Caco-2 (cell line): ENCODE measurements around the gene IL36B. TPM values are rescaled to one million over a fixed set of nuclear protein-coding genes. Genes with fewer than 3 reads are reported as not detected.

Experiments used
- BruUV-seq: library from RNA; stranded (reverse); fragments of 400-500 nt; replicated peaks from 2 replicates; lab custom pipeline; 2021; lab: Mats Ljungman, UMichigan
- CTCF ChIA-PET: fragments of 300-600 bp; sonication (Branson Sonifier 250); formaldehyde crosslinking; loops from one replicate; lab custom pipeline; 2022; ENCODE audit warnings: antibody characterized with exemption; lab: Charles Lee
- POLR2A ChIA-PET: fragments of 300-600 bp; sonication (Branson Sonifier 250); formaldehyde crosslinking; loops from one replicate; lab custom pipeline; 2022; ENCODE audit warnings: antibody characterized with exemption; lab: Charles Lee
- DNase-seq, 2 experiments: peaks; one replicate each; pipeline versions ENCODE4 v3.0.0 to v3.0.0-alpha.2; 2020 to 2022
- H3K27me3 ChIP-seq: replicated peaks from 2 replicates; pipeline ENCODE4 v1.6.0; 2011; ENCODE audit warnings: low read length; ENCODE audit not compliant: control insufficient read depth, insufficient read depth
- H3K36me3 ChIP-seq: 2 replicates; pipeline ENCODE4 v1.5.1; 2011; ENCODE audit warnings: low read length; ENCODE audit not compliant: control insufficient read depth, insufficient read depth
- H3K4me1 ChIP-seq: fragments of 250-450 bp; sonication (Bioruptor Pico); 2 replicates; pipeline ENCODE4 v1.5.1; 2020; ENCODE audit warnings: mild to moderate bottlenecking
- H3K4me3 ChIP-seq: 2 replicates; pipeline ENCODE4 v1.5.1; 2011; ENCODE audit warnings: low read depth, mild to moderate bottlenecking, control low read depth, low read length
- H3K9me3 ChIP-seq: fragments of 250-450 bp; sonication (Bioruptor Pico); 2 replicates; pipeline ENCODE4 v1.5.1; 2020; ENCODE audit warnings: mild to moderate bottlenecking, moderate library complexity
- H3K27ac Mint-ChIP-seq: one replicate; pipeline ENCODE4 v1.8.0; 2022; ENCODE audit warnings: mixed read lengths; ENCODE audit not compliant: unreplicated experiment
- H3K27me3 Mint-ChIP-seq: one replicate; pipeline ENCODE4 v1.8.0; 2022; ENCODE audit warnings: mixed read lengths; ENCODE audit not compliant: insufficient read depth, unreplicated experiment
- H3K36me3 Mint-ChIP-seq: one replicate; pipeline ENCODE4 v1.8.0; 2022; ENCODE audit warnings: mild to moderate bottlenecking, mixed read lengths; ENCODE audit not compliant: insufficient read depth, unreplicated experiment
- H3K4me1 Mint-ChIP-seq: one replicate; pipeline ENCODE4 v1.8.0; 2022; ENCODE audit warnings: low read depth, mixed read lengths; ENCODE audit not compliant: unreplicated experiment
- H3K4me3 Mint-ChIP-seq: one replicate; pipeline ENCODE4 v1.8.0; 2022; ENCODE audit warnings: mild to moderate bottlenecking, moderate library complexity, mixed read lengths; ENCODE audit not compliant: unreplicated experiment
- H3K9me3 Mint-ChIP-seq: one replicate; pipeline ENCODE4 v1.8.0; 2022; ENCODE audit warnings: mixed read lengths; ENCODE audit not compliant: unreplicated experiment
- intact Hi-C: fragments of 100-400 bp; cut with micrococcal nuclease; formaldehyde crosslinking; loops from one replicate; pipeline ENCODE4 v1.10.0; 2022; ENCODE audit not compliant: unreplicated experiment
- total RNA-seq: library from RNA; stranded (reverse); gene quantifications from 2 replicates; pipeline ENCODE4 v1.2.3, GENCODE V29; 2022
- TF ChIP-seq, protein P1 (sequence below), 2 experiments: fragments of 200-600 bp in 1 of 2; IDR thresholded peaks; 1 replicate in 1 of 2; 2 replicates in 1 of 2; pipeline versions ENCODE4 v1.5.1 to v1.8.0; 2011 to 2022; ENCODE audit warnings: antibody characterized with exemption in 1 of 2, control low read depth in 1 of 2, inconsistent platforms in 1 of 2, low read depth in 1 of 2, low read length in 1 of 2, mild to moderate bottlenecking in 1 of 2, moderate library complexity in 1 of 2; ENCODE audit not compliant: insufficient read depth in 1 of 2, severe bottlenecking in 1 of 2, unreplicated experiment in 1 of 2

Gene IL36B
- total RNA-seq, 1 experiment from 2014 or later, result not detected

DNA sequence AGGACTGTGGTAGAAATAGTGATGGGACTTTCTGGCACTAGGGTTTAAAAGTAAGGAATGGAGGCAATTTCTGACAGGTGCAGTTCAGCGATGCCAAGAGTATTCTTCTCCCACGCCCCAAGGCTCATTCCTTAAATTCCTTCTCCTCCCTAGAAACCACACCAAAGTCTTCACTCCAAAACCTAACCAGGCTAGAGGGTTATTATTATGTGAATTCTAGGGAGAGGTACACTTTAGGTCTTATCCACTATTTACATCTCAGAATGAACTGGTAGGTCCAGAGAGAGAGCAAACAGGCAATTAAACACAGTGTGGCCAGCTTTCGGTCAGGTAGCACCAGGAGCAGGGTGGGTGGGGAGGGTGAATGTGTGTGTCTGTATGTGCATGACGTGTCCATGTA is 26.5 kb upstream of the IL36B start:
- TF ChIP-seq, protein P1, sequence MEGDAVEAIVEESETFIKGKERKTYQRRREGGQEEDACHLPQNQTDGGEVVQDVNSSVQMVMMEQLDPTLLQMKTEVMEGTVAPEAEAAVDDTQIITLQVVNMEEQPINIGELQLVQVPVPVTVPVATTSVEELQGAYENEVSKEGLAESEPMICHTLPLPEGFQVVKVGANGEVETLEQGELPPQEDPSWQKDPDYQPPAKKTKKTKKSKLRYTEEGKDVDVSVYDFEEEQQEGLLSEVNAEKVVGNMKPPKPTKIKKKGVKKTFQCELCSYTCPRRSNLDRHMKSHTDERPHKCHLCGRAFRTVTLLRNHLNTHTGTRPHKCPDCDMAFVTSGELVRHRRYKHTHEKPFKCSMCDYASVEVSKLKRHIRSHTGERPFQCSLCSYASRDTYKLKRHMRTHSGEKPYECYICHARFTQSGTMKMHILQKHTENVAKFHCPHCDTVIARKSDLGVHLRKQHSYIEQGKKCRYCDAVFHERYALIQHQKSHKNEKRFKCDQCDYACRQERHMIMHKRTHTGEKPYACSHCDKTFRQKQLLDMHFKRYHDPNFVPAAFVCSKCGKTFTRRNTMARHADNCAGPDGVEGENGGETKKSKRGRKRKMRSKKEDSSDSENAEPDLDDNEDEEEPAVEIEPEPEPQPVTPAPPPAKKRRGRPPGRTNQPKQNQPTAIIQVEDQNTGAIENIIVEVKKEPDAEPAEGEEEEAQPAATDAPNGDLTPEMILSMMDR (IDR thresholded peaks at IDR 0.05; ENCODE audit: insufficient read depth in 1 of 2, low read depth in 1 of 2, low read length in 1 of 2, severe bottlenecking in 1 of 2, unreplicated experiment in 1 of 2), result no peak
- H3K27me3 ChIP-seq, result no peaks in the 10 kb centered on the region; the same call in 1 of the 2 replicates
- DNase-seq, result no peak
- Mint-ChIP-seq H3K4me3 (no peak overlapping the region), H3K27ac (no peak overlapping the region), H3K27me3 (no peaks in the 10 kb centered on the region), H3K36me3 (no peaks in the 10 kb centered on the region), H3K4me1 (no peaks in the 10 kb centered on the region), H3K9me3 (no peaks in the 10 kb centered on the region)
- BruUV-seq, result no TSS peak
- intact Hi-C loops, result no loop called here
- no peak overlapping the region for H3K4me3 ChIP-seq
- no peaks in the 10 kb centered on the region for H3K36me3 ChIP-seq
- ChIA-PET POLR2A (interaction anchor here (0.6 kb wide), 1 partner anchor 152 kb away, joined by 5 read pairs; no protein-coding TSS in a partner anchor), CTCF (interaction anchor here (1.3 to 2.4 kb wide), 3 partner anchors 101 to 120 kb away, joined by 4 to 48 read pairs (median 12); no protein-coding TSS in a partner anchor)
- H3K4me1 ChIP-seq, result no peaks in the 10 kb centered on the region
- H3K9me3 ChIP-seq, result no peaks in the 10 kb centered on the region

DNA sequence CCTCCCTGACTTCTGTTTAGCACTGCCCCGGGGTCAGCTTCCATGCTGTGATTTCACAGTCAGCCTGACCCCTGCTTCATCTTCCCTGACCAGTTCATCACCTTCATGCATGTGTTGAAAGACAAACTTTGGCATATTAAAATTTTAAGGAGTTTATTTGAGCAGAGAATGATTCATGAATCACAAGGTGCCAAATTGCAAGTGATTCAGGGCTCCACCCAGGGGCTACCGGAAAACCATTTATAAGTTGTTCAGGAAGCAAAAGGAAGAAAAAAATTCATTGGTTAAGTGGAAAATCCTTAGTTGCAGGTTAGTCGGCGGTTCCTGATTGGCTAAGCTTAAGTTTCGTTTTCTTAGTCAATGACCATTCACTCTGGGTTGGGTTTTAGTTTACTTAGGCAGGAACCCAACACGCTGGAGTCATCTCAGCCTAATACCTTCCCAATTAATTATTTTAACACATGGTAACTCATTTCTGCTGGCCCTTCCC is 25.7 kb upstream of the IL36B start:
- no peak overlapping the region for H3K4me3 ChIP-seq
- Mint-ChIP-seq H3K27ac (no peak overlapping the region), H3K36me3 (no peaks in the 10 kb centered on the region), H3K4me1 (no peaks in the 10 kb centered on the region), H3K4me3 (no peak overlapping the region), H3K27me3 (no peaks in the 10 kb centered on the region), H3K9me3 (no peaks in the 10 kb centered on the region)
- H3K27me3 ChIP-seq, result no peaks in the 10 kb centered on the region; the same call in 1 of the 2 replicates
- H3K4me1 ChIP-seq, result no peaks in the 10 kb centered on the region
- CTCF ChIA-PET, result no interaction called here
- intact Hi-C loops, result no loop called here
- DNase-seq, result no peak
- POLR2A ChIA-PET, result no interaction called here
- no TSS peak for BruUV-seq
- H3K36me3 ChIP-seq, result no peaks in the 10 kb centered on the region
- H3K9me3 ChIP-seq, result no peaks in the 10 kb centered on the region
- TF ChIP-seq, protein P1 (IDR thresholded peaks at IDR 0.05; ENCODE audit: insufficient read depth in 1 of 2, low read depth in 1 of 2, low read length in 1 of 2, severe bottlenecking in 1 of 2, unreplicated experiment in 1 of 2), result no peak

DNA sequence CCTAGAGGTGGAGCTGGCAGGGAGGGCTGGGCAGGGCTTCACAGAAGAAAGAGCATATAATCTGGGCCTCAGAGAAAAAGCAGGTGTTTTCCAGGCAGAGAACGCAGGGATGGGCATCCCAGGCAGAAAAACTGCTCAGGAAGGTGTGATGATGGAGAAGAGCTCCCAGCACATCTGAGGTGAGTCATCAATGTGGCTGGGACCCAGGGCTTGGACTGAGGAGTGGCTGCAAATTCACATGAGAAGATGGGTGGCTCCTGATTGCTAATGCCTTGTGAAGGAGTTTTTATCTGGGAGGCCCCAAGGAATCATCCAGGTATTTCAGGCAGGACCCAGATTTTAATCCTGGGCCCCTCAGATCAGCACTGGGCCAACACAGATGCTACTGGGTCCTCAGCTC is 25.3 kb upstream of the IL36B start:
- Mint-ChIP-seq H3K27me3 (no peaks in the 10 kb centered on the region), H3K9me3 (no peaks in the 10 kb centered on the region), H3K36me3 (no peaks in the 10 kb centered on the region), H3K4me3 (no peak overlapping the region), H3K27ac (no peak overlapping the region), H3K4me1 (no peaks in the 10 kb centered on the region)
- no peaks in the 10 kb centered on the region for H3K9me3 ChIP-seq
- no peaks in the 10 kb centered on the region for H3K4me1 ChIP-seq
- no peak for DNase-seq
- no peaks in the 10 kb centered on the region for H3K27me3 ChIP-seq
- TF ChIP-seq, protein P1 (IDR thresholded peaks at IDR 0.05; ENCODE audit: insufficient read depth in 1 of 2, low read depth in 1 of 2, low read length in 1 of 2, severe bottlenecking in 1 of 2, unreplicated experiment in 1 of 2), result no peak
- no TSS peak for BruUV-seq
- no peaks in the 10 kb centered on the region for H3K36me3 ChIP-seq
- POLR2A ChIA-PET, result no interaction called here
- H3K4me3 ChIP-seq, result no peak overlapping the region
- CTCF ChIA-PET, result no interaction called here
- intact Hi-C loops, result no loop called here
